ENCODE measurements around the gene CCL3.
"Not testable (repeated sequence)": the region's sequence is repeated elsewhere in the genome, so short reads cannot be mapped to it uniquely, and the experiment has no call there.

Gene CCL3

DNA sequence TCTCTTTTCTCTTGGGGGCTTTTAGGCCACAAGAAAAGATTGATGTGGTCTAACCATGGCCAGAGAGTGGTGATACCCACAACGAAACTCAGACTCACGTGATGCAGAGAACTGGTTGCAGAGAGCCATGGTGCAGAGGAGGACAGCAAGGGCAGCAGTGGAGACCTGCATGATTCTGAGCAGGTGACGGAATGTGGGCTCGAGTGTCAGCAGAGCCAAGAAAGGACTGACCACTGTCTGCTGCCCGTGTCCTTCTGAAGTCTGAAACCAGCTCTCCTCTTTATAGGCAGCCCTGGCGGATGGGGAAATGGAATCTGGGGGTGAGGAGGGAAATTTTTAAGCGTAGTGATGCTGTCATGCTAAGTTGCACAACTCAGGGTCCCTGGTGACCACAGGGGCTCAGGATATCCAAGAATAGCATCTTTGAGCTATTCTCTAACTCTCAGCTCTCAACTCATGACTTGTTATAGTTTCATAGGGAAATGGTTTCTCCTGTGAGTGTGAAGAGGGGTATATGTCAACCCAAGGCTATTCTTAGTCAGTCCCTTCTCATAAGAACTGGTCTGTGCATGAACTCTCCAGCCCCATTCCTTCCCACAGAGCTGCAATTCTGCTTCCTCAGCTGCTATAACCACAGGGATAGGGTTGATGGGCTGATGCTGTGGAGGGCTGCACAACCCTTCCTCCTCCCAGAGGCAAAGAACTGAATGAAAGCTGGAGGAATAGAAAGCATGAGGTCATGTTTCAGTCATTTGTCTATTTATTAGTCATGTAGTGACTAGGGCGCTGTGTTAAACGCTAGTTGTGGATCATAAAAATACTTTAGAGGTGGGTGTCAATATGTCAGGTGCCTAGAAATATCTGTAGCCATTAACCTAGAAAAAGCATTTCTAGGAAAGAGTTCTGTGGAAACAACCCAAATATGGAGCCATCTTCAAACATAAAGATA, at the start of gene CCL3:
Gene CCL3, minus strand, starts transcription at position 256 of the 949 bp plus-strand sequence. Its CDS starts 85 bp downstream, at position 171.
- no peak for DNase-seq (ENCODE audit: low read depth in 1 of 2, low spot score in 1 of 2)

DNA sequence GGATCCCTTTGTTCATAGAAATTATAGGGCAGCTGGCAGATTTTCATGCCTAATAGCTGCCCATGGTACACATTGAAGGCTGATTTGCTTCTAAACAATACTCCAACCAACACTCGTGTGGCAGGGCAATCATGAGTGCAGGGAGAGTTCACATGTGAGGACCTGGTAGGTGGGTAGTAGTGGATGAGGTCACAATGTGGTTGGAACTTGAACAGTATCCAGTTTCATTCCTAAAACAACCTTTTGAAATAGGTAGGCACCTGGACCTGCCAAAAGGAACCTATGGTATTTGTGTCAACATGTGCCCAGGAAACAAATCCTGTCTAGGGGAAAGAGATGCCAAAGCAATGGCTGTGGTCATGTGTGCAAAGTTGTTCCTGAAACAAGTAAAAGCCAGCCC, 46.5 kb upstream of the CCL3 start:
- DNase-seq (ENCODE audit: low read depth in 1 of 2, low spot score in 1 of 2), result no peak

DNA sequence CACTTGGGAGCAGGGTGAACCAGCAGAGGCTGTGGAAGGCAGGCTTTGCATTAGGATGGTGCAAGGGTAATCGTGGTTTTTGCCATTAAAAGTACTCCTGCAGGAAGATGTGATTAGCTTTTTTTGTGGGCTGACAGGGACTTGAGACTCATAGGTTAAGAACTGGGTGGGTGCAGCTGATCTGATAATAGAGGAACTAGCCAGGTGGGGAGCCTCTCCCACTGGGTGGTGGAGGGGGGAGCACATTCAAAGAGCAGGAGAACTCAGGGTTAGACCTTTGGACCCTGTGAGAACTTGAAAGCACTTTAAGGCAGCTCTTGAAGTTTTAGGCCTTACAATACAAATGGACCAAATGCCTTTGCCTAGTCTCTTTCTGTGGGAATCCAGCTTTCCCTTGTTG, 46.1 kb upstream of the CCL3 start:
- no peak for DNase-seq (ENCODE audit: low read depth in 1 of 2, low spot score in 1 of 2)

DNA sequence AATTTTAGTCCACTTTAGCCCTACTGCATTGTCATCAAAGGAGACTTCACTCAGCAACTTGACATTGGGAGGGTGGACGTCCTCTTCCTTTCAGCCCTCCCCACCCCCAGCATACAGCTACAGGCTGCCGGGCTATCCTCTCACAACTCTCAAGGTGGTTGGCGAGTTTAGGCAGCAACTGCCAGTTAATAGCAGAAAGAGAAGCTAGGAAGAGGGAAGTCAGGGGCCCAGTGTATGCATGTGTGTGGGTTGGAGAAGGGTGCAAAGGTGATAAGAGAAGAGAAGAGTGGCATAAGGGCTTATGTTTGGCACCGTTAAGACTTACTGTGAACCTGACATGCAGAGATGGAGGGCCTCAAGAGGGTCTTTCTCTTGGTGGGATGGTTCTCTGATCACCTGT, 45.5 kb upstream of the CCL3 start:
- no peak for DNase-seq (ENCODE audit: low read depth in 1 of 2, low spot score in 1 of 2)

DNA sequence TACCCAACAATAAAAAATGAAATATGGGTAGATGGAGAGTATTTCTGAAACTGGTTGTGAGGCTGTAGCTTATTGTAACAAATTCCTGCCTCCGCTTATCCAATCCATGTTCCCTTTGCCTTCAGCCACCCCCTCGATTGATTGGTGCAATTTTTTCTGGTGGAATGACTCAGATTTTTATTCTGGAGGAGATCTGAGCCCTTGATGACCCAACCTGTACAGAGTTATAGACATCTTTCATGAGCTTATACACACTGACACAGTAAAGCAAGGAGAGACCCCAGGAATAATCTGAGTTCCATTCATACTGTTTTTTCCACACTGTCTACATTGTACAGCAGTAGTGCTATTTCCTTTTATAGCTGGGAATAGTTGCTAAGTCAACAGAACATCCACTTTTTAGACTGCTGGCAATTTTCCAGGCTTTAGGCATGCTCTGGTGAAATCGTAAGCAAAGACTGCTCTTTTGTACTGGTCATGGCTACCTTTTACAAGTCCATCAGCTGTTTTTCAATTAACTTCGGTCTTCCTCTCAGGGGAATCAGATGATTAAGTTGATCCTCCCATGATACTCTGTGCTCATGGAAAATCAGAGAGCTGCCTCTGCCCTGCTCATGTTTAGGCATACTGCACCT, 43.8 kb upstream of the CCL3 start:
- no peak for DNase-seq (ENCODE audit: low read depth in 1 of 2, low spot score in 1 of 2)

DNA sequence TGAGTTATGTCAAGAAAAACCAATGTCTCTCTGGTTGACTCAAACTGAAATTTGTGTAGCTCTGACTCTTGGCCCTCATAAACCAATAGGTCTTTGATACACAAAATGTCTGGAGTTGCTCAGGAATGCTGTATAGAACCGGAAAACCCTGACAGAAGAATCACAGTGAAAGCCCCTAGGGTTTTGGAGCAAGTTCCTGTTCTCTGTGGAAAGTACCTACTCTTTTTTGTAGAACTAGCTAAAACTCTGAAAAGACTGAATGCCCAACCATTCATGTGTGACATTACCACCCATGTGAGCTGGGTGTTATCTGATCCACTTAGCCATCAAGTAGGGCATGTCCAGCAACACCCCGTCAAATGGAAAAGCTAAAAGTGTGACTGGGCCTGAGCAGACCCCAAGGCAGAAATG, 42.5 kb upstream of the CCL3 start:
- DNase-seq (ENCODE audit: low read depth in 1 of 2, low spot score in 1 of 2), result no peak

DNA sequence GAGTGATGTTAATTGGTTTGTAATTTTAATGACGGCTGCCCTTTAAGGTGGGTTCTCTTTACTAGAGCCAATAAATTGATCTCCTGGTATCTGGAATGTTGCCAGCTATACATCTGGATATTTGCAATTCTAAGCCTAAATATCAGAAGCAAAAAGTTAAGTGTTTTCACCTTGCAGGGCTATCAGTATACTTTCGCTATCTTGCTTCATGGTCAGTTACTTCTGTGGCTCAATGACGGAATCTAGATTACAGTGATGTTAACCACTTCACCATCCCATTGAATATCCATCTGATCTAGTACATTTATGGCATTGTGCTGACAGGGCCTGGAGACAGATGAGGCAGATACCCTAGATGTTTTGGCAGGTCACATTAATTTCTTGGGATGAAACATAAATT, 42.0 kb upstream of the CCL3 start:
- no peak for DNase-seq (ENCODE audit: low read depth in 1 of 2, low spot score in 1 of 2)

DNA sequence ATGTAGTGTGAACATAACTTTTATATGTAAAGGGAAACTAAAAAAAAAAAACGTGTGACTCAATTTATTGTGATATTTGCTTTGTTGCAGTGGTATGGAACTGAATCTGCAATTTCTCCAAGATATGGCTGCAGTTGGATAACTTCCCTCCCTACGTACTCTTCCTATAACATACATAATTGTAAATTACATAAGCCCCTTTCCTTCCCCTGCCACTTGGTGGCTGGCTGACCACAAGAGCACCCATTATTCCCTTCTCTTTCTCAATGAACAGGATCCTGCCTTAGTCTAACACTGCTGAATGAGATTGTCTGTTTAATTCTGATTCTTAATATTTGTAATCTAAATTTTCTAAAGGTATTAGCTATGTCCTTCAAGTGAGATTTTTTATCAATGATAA, 41.5 kb upstream of the CCL3 start:
- no peak for DNase-seq (ENCODE audit: low read depth in 1 of 2, low spot score in 1 of 2)

DNA sequence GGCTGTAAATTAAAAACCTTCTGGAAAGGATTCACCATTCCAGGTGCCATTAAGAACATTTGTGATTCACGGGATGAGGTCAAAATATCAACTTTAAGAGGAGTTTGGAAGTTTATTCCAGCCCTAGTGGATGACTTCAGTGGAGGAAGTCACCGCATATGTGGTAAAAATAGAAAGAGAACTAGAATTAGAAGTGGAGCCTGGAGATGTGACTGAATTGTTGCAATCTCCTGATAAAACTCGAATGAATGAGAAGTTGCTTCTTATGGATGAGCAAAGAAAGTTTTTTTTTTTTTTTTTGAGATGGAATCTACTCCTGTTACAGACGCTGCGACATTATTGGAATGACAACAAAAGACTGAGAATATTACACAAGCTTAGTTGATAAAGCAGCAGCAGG, 40.4 kb upstream of the CCL3 start:
- DNase-seq (ENCODE audit: low read depth in 1 of 2, low spot score in 1 of 2), result no peak

DNA sequence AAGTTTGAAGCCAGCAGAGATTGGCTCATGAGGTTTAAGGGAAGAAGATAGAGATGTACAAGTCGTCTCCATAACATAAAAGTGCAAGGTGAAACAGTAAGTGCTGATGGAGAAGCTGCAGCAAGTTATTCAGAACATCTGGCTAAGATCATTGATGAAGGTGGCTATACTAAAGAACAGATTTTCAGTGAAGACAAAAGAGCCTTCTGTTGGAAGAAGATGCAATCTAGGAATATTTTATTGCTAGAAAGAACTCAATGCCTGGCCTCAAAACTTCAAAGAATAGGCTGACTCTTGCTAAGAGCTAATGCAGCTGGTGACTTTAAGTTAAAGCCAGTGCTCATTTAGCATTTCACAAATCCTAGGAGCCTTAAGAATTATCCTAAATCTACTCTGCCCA, 39.7 kb upstream of the CCL3 start:
- no peak for DNase-seq (ENCODE audit: low read depth in 1 of 2, low spot score in 1 of 2)

DNA sequence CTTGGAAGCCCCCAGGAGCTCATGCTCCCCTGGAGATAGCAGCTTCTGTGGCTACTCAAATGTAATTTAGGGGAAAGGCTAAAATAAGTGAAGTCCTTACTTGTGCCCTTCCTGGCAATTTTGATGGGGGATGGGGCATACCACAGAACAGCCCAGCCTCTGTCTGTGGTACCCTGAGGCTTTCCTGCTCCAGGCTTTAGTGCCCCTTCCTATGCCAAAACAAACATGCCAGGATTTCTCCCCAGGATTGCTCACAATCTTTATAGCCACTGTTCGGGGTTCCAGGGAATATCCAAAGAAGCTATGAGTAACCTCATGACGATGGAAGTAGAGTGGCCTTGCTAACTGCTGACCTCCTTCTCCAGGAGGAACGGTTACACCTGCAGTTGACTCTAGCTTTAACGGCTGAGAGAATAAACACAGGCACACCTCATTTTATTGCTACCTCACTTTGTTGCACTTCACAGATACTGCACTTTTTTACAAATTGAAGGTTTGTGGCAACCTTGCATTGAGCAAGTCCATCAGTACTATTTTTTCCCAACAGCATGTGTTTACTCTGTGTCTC, 38.6 kb upstream of the CCL3 start:
- DNase-seq (ENCODE audit: low read depth in 1 of 2, low spot score in 1 of 2), result no peak

DNA sequence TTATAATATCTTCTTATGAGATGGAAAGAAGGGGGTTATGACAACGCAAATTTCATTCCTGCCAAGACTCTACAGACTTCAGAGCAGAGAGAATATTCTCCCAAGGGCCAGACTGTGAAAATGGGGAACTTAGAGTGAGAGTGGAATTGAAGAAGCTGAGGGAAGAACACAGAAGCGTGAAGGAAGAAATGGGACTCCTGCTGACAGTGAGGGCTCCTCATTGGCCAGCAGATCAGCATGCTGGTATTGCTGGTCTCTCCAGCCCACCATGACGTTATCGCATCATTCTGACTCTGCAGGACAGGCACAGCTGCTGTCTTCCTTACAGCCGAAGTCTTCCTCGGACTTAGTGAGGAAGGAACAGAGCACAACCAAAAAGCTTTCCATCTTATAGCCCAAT, 38.0 kb upstream of the CCL3 start:
- no peak for DNase-seq (ENCODE audit: low read depth in 1 of 2, low spot score in 1 of 2)

DNA sequence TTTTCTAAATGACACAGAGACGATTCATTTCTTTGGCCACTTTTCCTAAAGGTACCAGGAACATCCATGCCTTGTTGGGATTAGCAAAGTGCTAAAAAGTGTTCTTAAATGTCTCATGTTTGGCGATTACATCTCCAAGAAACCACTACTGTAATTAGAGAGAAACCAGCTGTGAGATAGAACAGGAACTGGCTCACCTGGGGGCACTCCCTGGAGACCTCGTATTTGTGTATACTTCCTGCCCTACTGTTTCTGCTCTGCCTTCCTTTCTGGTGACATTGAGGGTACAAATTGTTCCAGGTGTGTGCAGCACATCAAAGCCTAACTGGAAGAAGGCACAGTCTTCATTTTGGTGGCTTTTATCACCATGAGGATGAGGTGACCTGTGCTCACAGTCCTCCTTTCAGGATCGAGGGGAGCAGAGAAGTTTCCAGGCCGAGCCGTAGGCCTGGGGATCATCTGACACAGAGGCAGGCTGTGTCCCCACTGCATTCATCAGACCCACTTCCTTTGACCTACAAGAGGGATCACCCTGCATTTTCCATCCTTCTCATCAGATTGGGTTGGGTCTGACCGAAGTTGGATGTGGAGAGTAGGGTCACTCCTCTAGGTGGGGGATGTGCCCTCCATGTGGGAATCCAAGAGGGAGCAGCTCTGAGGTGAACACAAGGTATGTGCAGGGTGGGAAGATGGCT, 37.4 kb upstream of the CCL3 start:
- DNase-seq (ENCODE audit: low read depth in 1 of 2, low spot score in 1 of 2), result no peak

DNA sequence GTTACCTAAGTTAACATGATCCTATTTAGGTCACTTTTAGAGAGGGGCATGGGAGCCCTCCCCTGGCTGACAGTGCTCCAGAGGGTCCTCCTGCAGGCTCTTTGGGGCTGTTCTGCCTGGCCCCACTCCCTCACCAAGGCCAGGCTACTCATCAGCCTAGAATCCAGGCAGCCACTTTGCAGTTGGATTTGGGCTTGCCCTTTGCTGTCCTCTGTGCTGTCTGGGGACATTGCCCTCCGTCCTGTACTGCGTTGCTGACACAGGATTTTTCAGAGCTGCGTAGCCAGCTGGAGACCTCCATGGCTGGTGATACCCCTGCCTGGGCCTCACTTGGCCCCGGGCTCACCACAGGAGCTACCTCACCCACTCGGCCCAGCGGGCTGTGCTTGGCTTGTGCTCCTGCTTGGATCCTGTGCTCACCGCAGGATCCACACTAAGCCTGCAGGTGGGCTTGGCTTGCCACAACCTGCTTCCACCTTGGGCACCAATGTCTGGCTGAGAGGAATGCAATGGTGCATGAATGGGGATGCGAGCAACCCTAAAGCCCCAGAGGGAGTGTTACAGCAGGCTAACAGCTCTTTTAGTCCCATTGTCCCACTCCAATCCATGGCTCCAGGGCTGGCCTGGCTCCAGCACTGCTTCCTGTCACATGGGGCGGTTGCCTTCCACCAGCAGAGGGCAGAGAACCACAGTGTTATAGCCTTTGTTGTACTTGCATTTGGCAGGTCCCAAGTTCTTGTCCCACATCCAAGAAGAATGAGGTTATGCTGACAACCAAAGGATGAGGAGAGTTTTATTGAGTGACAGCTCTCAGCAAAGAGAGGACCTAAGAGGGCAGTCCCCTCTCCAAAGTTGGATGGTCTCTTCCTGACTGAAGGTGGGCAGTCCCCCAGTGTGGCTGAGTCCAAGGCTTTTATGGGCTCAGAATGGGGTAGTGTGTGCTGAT, 35.2 kb upstream of the CCL3 start:
- no peak for DNase-seq (ENCODE audit: low read depth in 1 of 2, low spot score in 1 of 2)

DNA sequence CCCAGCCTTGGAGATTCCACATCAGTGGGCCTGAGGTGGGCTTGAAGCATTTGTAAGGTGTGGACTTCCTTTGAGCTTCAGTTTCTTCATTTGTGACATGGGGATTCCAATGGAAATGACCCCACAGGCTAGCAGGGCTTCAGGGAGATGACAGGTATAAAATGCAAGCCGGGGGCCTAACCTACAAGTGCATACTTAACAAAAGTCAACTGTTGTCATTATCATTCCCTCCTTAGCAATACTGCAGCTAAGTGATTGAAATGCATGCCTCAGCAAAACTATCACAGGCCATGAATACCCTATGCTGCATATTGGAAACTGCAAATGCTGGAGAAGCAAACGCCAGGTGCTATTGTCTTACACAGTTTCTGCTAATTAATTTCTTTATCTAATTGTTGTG, 33.5 kb upstream of the CCL3 start:
- no peak for DNase-seq (ENCODE audit: low read depth in 1 of 2, low spot score in 1 of 2)

DNA sequence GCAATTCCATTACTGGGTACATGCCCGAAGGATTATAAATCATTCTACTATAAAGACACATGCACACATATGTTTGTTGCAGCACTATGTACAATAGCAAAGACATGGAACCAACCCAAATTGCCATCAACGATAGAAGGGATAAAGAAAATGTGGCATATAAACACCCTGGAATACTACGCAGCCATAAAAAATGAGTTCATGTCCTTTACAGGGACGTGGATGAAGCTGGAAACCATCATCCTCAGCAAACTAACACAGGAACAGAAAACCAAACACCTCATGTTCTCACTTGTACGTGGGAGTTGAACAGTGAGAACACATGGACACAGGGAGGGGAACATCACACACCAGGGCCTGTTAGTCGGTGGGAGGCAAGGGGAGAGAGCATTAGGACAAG, 31.2 kb upstream of the CCL3 start:
- DNase-seq (ENCODE audit: low read depth in 1 of 2, low spot score in 1 of 2), result not testable (repeated sequence)

DNA sequence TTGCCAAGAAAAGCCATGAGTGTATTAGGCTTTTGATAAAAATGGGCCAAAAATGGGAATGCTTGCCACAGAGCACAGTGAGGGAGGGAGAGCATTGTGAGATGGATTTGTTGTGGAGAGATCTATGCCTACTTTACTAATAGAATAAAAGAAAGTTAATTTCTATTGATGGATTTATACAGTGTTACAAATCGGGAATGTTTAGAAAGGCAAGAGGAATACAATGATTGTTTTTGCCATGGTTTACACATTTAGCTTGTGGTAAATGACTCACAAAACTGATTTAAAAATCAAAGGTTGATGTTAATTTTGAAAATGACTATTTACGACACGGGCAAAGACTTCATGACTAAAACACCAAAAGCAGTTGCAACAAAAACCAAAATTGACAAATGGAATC, 30.3 kb upstream of the CCL3 start:
- no peak for DNase-seq (ENCODE audit: low read depth in 1 of 2, low spot score in 1 of 2)

DNA sequence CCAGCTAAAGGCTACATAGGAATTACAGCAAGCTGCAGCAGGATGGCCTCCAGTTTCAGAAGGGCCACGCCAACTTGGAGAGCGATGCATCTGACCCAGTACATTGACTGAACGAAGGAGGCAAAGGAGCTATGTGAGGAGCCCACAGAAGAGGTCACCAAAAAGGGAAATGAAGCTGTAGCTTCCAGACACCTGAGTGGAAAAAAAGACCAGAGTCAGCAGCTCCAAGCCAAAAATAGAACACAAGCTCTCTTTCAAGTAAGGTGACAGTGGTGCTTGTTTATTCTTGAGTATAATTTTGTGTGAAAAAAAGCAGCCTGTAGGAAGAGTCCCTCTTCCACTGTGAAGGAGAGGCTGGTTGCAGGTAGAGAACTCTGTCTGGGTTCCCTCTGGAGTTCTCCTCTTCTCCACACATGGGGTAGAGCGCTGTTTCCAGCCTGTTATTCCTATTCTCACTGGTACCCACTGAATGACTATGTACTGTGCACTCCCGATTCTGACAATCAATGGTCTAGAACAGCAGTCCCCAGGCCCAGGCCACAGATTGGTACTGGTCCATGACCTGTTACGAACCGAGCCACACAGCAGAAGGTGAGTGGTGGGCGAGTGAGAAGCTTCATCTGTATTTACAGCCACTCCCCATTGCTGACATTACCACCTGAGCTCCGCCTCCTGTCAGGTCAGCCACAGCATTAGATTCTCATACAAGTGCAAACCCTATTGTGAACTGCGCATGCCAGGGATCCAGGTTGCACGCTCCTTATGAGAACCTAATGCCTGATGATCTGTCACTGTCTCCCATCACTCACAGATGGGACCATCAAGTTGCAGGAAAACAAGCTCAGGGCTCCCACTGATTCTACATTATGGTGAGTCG, 28.8 kb upstream of the CCL3 start:
- DNase-seq (ENCODE audit: low read depth in 1 of 2, low spot score in 1 of 2), result no peak

DNA sequence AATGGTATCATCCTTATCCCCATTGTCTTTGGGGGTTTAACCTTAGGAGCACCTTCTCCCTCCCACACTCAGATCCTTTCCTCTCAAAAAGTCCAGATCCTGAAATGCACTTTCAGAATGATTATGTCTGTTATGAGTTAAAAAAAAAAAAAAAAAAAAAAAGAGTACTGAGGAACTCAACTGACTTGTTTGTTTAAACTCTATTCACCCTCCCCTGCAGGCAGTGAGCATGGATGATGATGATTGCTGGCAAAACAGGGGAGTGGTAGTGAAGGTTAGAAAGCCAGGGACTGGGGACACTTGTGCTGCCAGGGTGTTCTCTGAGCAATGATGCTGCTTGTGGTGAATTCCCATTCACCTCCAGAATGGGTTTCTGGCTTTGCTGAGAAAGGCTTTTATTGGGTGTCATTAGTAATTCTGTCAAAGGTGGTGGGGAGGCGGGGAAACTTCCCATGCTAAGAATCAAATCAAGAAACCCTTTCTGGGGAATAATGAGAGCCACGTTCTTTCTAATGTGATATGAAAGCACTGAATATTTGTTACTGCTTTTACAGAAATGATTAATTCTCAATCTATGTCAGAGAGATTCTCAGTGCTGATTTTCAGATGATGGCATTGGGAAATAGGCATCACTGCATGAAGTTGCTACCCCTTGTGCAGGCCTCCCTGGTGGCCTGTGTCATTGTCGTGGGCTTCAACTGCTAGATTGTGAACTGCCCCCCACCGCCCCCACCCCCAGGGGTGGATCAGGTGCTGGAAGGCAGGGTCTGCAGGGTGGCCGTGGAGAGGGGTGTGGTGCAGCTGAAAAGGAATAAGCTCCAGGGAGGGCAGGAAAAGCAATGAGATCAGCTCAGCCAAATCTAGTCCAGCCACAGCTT, 27.8 kb upstream of the CCL3 start:
- DNase-seq (ENCODE audit: low read depth in 1 of 2, low spot score in 1 of 2), result no peak

Data from stimulated activated CD4-positive, alpha-beta T cell treated with anti-CD3 and anti-CD28 coated beads, Interleukin-15, amount 100 ng/mL, for 1 hour (primary cell).